ENCODE measurements around the gene MEGF6.

MEGF6 gene

GRCh38 chr1:3498986-3499385 is 112.3 kb downstream of the MEGF6 start:
- no peaks in the 10 kb centered on the region for H3K27me3 ChIP-seq (ENCODE audit: insufficient read depth, poor library complexity, severe bottlenecking)

GRCh38 chr1:3498246-3498930 is 112.9 kb downstream of the MEGF6 start:
- DNase-seq (ENCODE audit: low read depth in 1 of 2, low spot score in 1 of 2) = no peak
- TF ChIP-seq GABPA (IDR thresholded peaks at IDR 0.05; ENCODE audit: low read depth) (no peak), CTCF (IDR thresholded peaks at IDR 0.05; ENCODE audit: insufficient read depth, low read length) (no peak), POLR2AphosphoS5 (IDR thresholded peaks at IDR 0.05; ENCODE audit: low read depth) (no peak), REST (IDR thresholded peaks at IDR 0.05; ENCODE audit: insufficient replicate concordance, low read depth) (no peak), SPI1 (IDR thresholded peaks at IDR 0.05; ENCODE audit: borderline replicate concordance, low read depth) (no peak)
- H3K27me3 ChIP-seq (ENCODE audit: insufficient read depth, poor library complexity, severe bottlenecking) = no peaks in the 10 kb centered on the region
- H3K27ac ChIP-seq (replicated peaks) = no peak overlapping the region
- H3K4me3 ChIP-seq (replicated peaks; ENCODE audit: insufficient read depth, low read length) = no peak overlapping the region

More at GRCh38 chr1:3498986-3499385, 112.3 kb downstream of the MEGF6 start:
- Histone ChIP-seq H3K4me3 (replicated peaks; ENCODE audit: insufficient read depth, low read length) (no peak overlapping the region), H3K27ac (replicated peaks) (no peak overlapping the region)
- DNase-seq (ENCODE audit: low read depth in 1 of 2, low spot score in 1 of 2) = no peak
- TF ChIP-seq SPI1 (IDR thresholded peaks at IDR 0.05; ENCODE audit: borderline replicate concordance, low read depth) (no peak), REST (IDR thresholded peaks at IDR 0.05; ENCODE audit: insufficient replicate concordance, low read depth) (no peak), CTCF (IDR thresholded peaks at IDR 0.05; ENCODE audit: insufficient read depth, low read length) (no peak), POLR2AphosphoS5 (IDR thresholded peaks at IDR 0.05; ENCODE audit: low read depth) (no peak), GABPA (IDR thresholded peaks at IDR 0.05; ENCODE audit: low read depth) (no peak)

- TF ChIP-seq CTCF (IDR thresholded peaks at IDR 0.05; ENCODE audit: insufficient read depth, low read length) = no peak
- no peak for TF ChIP-seq REST (IDR thresholded peaks at IDR 0.05; ENCODE audit: insufficient replicate concordance, low read depth)
- TF ChIP-seq SPI1 (IDR thresholded peaks at IDR 0.05; ENCODE audit: borderline replicate concordance, low read depth) = no peak
- no peak for TF ChIP-seq GABPA (IDR thresholded peaks at IDR 0.05; ENCODE audit: low read depth)
- no peak for TF ChIP-seq POLR2AphosphoS5 (IDR thresholded peaks at IDR 0.05; ENCODE audit: low read depth)
- DNase-seq (ENCODE audit: low read depth in 1 of 2, low spot score in 1 of 2) = no peak
- Histone ChIP-seq H3K27me3 (ENCODE audit: insufficient read depth, poor library complexity, severe bottlenecking) (no peaks in the 10 kb centered on the region), H3K27ac (replicated peaks) (no peak overlapping the region), H3K4me3 (replicated peaks; ENCODE audit: insufficient read depth, low read length) (no peak overlapping the region)
Measured at GRCh38 chr1:3497521-3497920, 113.8 kb downstream of the MEGF6 start.
